ENCODE measurements around the gene DAP3. TPM values are rescaled to one million over a fixed set of nuclear protein-coding genes. Genes with fewer than 3 reads are reported as not detected.
"Not testable (repeated sequence)": the region's sequence is repeated elsewhere in the genome, so short reads cannot be mapped to it uniquely, and the experiment has no call there.

Gene DAP3
- 100 to 1,000 TPM in 3 of 4 donors, 10 to 100 TPM in 1; 99.7 to 152 (median 124) TPM for polyA plus RNA-seq (ENCODE audit: insufficient read length in 4 of 4)

DNA sequence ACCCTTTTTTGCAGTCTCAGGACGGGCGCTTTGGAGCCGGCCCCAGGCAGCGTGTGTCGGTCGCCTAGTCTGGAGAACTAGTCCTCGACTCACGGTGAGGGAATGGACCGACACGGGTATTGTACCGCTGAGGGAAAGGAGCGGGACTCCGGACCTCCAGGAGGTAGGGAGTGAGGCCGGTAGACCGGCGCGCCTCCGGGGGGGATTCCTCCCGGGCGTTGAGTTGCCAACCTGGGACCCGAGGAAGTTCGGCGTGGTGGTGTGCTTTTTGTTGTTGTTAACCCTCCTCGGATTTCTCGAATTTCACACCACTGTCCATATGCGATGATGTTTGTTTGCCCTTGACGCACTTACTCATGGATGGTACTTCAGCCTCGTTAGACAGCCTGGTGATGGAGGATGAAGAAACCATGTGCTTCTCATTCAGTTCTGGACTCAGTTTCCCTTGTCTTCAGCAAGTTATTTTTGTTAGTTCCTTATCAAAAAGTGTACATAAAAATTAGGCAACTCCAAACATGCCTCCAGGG is at the start of gene DAP3:
TSS of gene DAP3 (plus strand) at position 11 of the 527 bp plus-strand sequence. CDS start 20,689 bp downstream, outside the sequence.
- not testable (repeated sequence) for DNase-seq (ENCODE audit: low read depth in 4 of 4, low spot score in 2 of 4)

- DNase-seq (ENCODE audit: low read depth in 4 of 4, low spot score in 2 of 4), result no peak
These were observed 48.5 kb upstream of the DAP3 start for GRCh38 chr1:155640367-155640766.

- not testable (repeated sequence) for DNase-seq (ENCODE audit: low read depth in 4 of 4, low spot score in 2 of 4)
These were observed 46.2 kb upstream of the DAP3 start for GRCh38 chr1:155642559-155643180.

DNA sequence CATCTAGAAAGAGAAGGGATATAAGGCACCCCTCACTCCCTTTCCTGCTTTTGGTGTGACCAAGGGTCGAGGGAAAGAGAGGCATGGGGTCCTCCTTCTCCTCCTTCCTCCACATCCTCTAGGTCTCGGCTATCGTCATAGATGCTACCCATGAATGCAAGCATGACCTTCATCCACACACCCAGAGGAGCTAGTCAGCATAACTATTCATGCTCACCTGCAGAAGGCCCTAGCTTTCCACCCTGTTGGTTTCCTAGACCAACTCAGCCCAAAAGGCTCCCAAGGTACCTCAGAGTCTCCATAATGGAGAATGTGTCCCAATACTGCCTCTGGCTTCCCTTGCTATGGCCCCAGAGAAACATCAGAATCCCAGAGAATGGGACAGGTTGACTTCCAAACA is 45.7 kb upstream of the DAP3 start:
- DNase-seq (ENCODE audit: low read depth in 4 of 4, low spot score in 2 of 4), result no peak

- DNase-seq (ENCODE audit: low read depth in 4 of 4, low spot score in 2 of 4), result no peak
These were observed 43.8 kb upstream of the DAP3 start for GRCh38 chr1:155645034-155645598.

GRCh38 chr1:155645648-155646047 is 43.2 kb upstream of the DAP3 start:
- DNase-seq (ENCODE audit: low read depth in 4 of 4, low spot score in 2 of 4), result no peak

DNA sequence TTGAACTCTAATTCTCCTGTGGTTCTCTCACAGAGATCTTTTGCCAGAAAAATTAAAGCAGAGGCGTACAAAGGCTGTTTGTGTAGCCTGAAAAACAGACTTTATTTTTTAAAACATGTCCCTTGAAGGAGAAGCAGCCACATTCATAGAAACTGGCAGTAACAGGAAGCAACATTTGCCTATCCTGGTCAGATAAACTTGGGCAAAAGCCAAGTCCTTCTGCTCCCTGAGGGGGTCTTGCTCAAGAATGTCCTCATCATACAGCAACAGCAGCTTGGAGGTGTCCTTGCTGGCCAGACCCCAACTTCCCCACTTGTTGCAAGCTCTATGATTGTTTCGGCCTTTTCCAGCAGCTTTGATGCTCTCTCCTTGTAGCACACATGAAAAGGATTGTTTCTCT is 42.6 kb upstream of the DAP3 start:
- no peak for DNase-seq (ENCODE audit: low read depth in 4 of 4, low spot score in 2 of 4)

DNA sequence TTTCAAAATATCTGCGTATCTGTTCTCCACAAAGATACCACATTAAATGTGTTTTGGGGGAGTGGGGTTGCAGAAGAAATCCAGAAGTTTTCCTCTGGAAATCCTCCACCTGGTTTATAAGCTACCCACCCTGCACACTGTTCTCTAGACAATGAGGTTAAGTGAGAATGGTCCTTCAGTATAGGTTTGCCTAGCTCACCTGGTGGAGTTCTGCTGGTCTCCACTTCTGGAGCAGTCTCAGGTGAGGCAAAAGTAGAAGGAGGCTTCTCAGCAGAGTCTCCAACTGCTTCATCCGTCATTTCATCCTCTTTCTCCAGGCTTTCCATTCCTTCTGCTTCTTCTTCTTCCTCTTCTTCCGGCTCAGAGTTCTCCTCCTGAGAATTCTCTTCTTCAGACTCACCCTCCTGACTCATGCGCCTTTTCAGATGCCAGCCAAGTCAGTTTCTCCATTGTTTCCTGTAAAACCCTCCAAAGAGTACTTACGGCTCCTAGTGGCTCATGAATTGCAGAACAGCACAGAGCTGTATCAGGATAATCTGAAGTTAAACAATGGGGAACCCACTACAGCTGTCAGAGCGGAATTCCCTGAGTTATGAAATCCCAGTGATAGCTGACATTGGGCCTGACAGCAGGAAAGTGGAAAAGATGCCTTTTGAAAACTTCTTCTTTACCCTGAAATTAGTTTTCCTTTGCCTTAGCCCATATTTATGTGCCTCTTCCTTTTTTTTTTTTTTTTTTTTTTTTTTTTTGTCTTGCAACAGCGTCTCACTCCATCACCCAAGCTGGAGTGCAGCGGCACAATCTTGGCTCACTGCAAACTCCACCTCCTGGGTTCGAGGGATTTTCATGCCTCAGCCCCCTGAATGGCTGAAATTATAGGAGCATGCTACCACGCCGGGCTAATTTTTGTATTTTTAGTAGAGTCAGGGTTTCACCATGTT is 40.4 kb upstream of the DAP3 start:
- DNase-seq (ENCODE audit: low read depth in 4 of 4, low spot score in 2 of 4), result no peak

- DNase-seq (ENCODE audit: low read depth in 4 of 4, low spot score in 2 of 4), result no peak
These were observed 39.2 kb upstream of the DAP3 start for GRCh38 chr1:155649676-155650075.

- DNase-seq (ENCODE audit: low read depth in 4 of 4, low spot score in 2 of 4), result no peak
These were observed 38.6 kb upstream of the DAP3 start for GRCh38 chr1:155650231-155650757.

GRCh38 chr1:155651861-155652661 is 36.8 kb upstream of the DAP3 start:
- no peak for DNase-seq (ENCODE audit: low read depth in 4 of 4, low spot score in 2 of 4)

DNA sequence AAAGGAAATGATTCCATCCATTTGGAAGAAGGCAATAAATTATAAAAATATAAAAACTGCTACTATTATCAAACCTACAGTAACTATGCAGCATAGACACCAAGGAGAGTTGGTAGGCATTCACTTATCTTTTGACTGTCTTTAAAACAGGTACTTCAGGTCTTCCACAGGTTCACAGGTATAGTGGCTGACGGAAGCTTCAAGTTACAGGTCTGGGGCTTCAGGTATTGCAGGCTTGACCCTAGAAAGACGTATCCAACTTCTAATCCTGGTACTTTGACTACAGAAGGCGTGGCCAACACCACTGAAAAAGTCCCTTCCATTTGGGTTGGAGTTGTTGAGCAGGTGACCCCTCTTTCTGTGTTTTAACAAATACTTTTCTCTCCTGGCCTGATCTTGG is 35.9 kb upstream of the DAP3 start:
- no peak for DNase-seq (ENCODE audit: low read depth in 4 of 4, low spot score in 2 of 4)

- no peak for DNase-seq (ENCODE audit: low read depth in 4 of 4, low spot score in 2 of 4)
These were observed 31.4 kb upstream of the DAP3 start for GRCh38 chr1:155657463-155657862.

DNA sequence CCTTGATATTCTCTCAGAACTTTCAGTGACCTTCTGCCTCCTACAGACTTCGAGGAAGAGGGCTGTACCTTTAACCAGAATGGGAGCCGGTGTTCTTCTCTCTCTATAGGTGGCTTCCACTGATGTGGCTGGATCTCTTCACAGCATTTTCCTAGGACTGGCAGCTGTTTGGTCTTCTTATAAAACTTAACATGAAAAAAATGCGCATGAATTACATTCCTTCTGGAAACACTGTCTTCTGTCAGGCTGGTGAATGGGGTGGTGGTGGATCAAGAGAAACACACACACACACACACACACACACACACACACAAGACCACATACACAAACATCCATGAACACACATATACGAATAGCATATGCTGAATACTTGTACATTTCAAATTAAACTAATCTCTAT is 27.7 kb upstream of the DAP3 start:
- DNase-seq (ENCODE audit: low read depth in 4 of 4, low spot score in 2 of 4), result not testable (repeated sequence)

DNA sequence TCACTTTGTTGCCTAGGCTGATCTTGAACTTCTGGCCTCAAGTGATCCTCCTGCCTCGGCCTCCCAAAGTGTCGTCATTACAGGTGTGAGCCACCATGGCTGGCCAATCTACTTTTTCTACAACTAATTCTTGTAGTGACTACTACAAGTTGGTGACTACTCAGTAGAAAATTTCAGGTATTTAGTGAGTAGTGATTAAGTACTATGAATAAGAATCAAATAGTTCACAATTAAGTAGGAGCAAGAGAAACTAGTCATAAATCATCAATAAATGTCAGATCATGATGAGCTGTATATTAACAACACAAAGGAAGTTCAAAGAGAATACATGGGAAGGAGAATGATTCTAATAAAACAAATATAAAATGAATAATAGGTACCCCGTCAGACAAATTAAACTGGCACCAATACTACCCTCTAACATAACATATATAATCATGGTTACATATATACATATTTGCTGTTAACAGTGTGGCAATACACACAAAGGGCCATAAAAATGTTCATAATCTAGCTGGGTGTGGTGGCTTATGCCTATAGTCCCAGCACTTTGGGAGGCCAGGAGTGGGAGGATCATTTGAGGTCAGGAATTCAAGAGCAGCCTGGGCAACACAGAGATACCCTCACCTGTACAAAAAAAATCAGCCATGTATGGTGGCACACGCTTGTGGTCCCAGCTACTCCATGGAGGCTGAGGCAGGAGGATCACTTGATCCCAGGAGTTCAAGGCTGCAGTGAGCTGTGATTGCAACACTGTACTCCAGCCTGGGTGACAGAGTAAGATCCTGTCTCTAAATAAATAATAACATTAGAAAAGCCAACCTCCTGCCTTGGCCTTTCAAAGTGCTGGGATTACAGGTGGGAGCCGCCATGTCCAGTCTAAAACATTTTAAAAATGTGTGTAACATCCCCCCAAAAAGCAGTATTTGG is 19.4 kb upstream of the DAP3 start:
- DNase-seq (ENCODE audit: low read depth in 4 of 4, low spot score in 2 of 4), result no peak

DNA sequence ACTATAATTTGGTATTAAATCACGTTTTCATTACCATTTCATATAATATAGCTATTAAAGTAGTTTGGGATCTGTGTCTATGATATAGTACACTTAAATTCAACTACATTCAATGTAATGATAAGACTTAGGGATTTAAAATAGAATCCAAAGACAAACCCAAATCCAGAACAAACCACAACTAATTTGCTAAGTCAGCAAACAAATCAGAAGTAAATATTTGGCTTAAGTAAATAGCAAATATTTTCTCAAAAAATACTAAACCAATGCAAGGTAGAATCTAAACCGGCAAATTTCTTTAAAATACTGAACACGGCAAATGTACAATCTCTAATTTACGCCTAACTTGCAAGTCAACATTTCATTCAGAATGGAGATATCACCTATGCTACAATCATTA is 17.1 kb upstream of the DAP3 start:
- no peak for DNase-seq (ENCODE audit: low read depth in 4 of 4, low spot score in 2 of 4)

DNA sequence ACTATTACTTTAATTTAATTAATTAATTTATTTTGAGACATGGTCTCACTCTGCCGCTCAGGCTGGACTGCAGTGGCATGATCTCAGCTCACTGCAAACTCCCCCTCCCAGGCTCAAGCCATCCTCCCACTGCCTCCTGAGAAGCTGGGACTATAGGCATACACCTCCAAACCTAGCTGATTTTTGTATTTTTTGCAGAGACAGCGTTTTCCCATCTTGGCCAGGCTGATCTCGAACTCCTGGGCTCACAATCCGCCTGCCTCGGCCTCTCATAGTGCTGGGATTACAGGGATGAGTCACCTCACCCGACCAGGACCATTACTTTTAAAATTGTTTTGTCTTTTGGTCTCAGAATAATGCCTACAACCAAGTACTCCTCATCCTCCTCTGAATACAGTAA is 15.9 kb upstream of the DAP3 start:
- no peak for DNase-seq (ENCODE audit: low read depth in 4 of 4, low spot score in 2 of 4)

GRCh38 chr1:155678027-155678426 is 10.9 kb upstream of the DAP3 start:
- DNase-seq (ENCODE audit: low read depth in 4 of 4, low spot score in 2 of 4), result no peak

- DNase-seq (ENCODE audit: low read depth in 4 of 4, low spot score in 2 of 4), result not testable (repeated sequence)
These were observed 9.9 kb upstream of the DAP3 start for GRCh38 chr1:155678992-155679391.

All from left renal cortex interstitium (tissue), 4 donors.